ENCODE results near the gene ADCY2. TPM values are rescaled to one million over a fixed set of nuclear protein-coding genes. Genes with fewer than 3 reads are reported as not detected.

Gene ADCY2
- total and polyA plus RNA-seq, 9 of the 15 experiments (the other 6 are each of a cell fraction or from before 2014, with no cell fraction given), result 0.01 to 0.15 (median 0.03) TPM; not detected in 5

DNA sequence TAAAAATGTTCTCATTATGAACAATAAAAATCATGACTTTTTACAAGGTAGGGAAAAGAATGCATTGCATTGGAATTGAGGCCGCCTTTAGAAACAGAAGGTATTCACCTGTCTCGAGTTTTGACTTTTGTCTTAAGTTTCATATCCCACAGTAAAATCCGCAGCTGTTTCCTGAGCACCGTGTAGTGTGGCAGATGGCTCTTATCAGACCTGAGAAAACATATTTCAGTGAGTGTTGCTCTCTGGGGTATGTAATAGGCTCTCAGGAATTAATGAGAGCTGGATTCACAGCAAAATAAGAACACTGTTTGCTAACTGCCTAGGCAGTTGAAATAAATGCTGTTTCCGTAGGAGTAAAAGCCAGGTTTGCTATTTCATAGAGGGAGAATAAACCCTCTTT lies 233.6 kb downstream of the ADCY2 start (continued):
- no peak for TF ChIP-seq KHSRP (IDR thresholded peaks at IDR 0.05)
- no peak for TF ChIP-seq PTTG1 (tag; IDR thresholded peaks at IDR 0.05; ENCODE audit: low read depth)
- TF ChIP-seq SP2 (IDR thresholded peaks at IDR 0.05; ENCODE audit: extremely low read depth, low read depth, low read length, poor library complexity, severe bottlenecking), result no peak
- TF ChIP-seq ZNF282 (CRISPR knock-in tag; IDR thresholded peaks at IDR 0.05), result no peak
- TF ChIP-seq, protein P1, sequence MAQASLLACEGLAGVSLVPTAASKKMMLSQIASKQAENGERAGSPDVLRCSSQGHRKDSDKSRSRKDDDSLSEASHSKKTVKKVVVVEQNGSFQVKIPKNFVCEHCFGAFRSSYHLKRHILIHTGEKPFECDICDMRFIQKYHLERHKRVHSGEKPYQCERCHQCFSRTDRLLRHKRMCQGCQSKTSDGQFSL (CRISPR knock-in tag; IDR thresholded peaks at IDR 0.05), result no peak
- TF ChIP-seq, protein P1 (tag; IDR thresholded peaks at IDR 0.05), result no peak
- TF ChIP-seq MYC (IDR thresholded peaks at IDR 0.05; ENCODE audit: low read depth, low read length), result no peak
- TF ChIP-seq MYC (CRISPR knock-in tag; IDR thresholded peaks at IDR 0.05; ENCODE audit: borderline replicate concordance, low read depth), result no peak
- no peak for TF ChIP-seq MYBL2 (IDR thresholded peaks at IDR 0.05; ENCODE audit: low read depth)
- no peak for TF ChIP-seq MYBL2 (CRISPR knock-in tag; IDR thresholded peaks at IDR 0.05; ENCODE audit: borderline replicate concordance)

- DNase-seq (ENCODE audit: extremely low read depth in 1 of 4, low spot score in 3 of 4) (no peak), ATAC-seq (no peak), FAIRE-seq (no peak)
- POLR2A ChIA-PET, result interaction anchor here (0.6 kb wide), 1 partner anchor 45 kb away, joined by 3 read pairs; no protein-coding TSS in a partner anchor
- H3K9me3 ChIP-seq (replicated peaks; ENCODE audit: control insufficient read depth, insufficient read depth, low read depth, low read length), result no peaks in the 10 kb centered on the region
- H3K4me2 ChIP-seq (ENCODE audit: insufficient read depth, low read length), result no peak overlapping the region
- intact Hi-C loops (cut with micrococcal nuclease), result no loop called here
- no peaks in the 10 kb centered on the region for H3K4me1 ChIP-seq (replicated peaks in 1 of 2; ENCODE audit: control insufficient read depth in 2 of 2, insufficient read depth in 2 of 2, low read length in 2 of 2)
- H3K4me3 ChIP-seq, result no peak overlapping the region
- H3K36me3 ChIP-seq (ENCODE audit: control insufficient read depth, insufficient read depth, low read length), result no peaks in the 10 kb centered on the region
- no peak overlapping the region for H3K9ac ChIP-seq (ENCODE audit: insufficient read depth in 1 of 2, low read depth in 2 of 2, low read length in 2 of 2)
- no peak overlapping the region for H2AFZ ChIP-seq (ENCODE audit: low read depth, low read length)
- in situ Hi-C loops (cut with MboI), result no loop called here
- H3K27me3 ChIP-seq (ENCODE audit: control insufficient read depth in 2 of 2, insufficient read depth in 2 of 2, low read length in 2 of 2), result no peaks in the 10 kb centered on the region
- no peaks in the 10 kb centered on the region for H3K9me1 ChIP-seq (ENCODE audit: control insufficient read depth, insufficient read depth, low read length)
- no peak overlapping the region for H3K27ac ChIP-seq (ENCODE audit: extremely low read depth, low read depth, low read length)
- CTCF ChIA-PET (ENCODE audit: low intra/inter-chr PET ratio), result no interaction called here
- TF ChIP-seq CBX8 (IDR thresholded peaks at IDR 0.05; ENCODE audit: borderline replicate concordance, extremely low read depth, low read depth, low read length, poor library complexity, severe bottlenecking) (no peak), PYGO2 (tag; IDR thresholded peaks at IDR 0.05) (no peak), DMBX1 (CRISPR knock-in tag; IDR thresholded peaks at IDR 0.05; ENCODE audit: borderline replicate concordance) (no peak)
- H4K20me1 ChIP-seq (replicated peaks; ENCODE audit: control insufficient read depth, insufficient read depth, low read length), result no peaks in the 10 kb centered on the region
- 0% methylated on average over 3 of the region's 3 CpGs for WGBS (ENCODE audit: insufficient coverage, low coverage, missing lambda C conversion rate)
- H3K79me2 ChIP-seq (ENCODE audit: control insufficient read depth, insufficient read depth, low read length), result no peaks in the 10 kb centered on the region
- no TSS peak for BruUV-seq (replicated peaks)
Measured at GRCh38 chr5:7634837-7635236, 238.9 kb downstream of the ADCY2 start.

Data from K562 (cell line).